IMR-90 (cell line): ENCODE results near the gene ST8SIA4.

ENCODE experiments used
- BHLHE40 ChIP-seq: fragments of 150-350 bp; IDR thresholded peaks from 2 replicates; pipeline ENCODE4 v1.6.1; 2016; ENCODE audit warnings: mild to moderate bottlenecking, low read depth, low read length
- CEBPB ChIP-seq: IDR thresholded peaks from 2 replicates; pipeline ENCODE4 v1.6.1; 2012; ENCODE audit warnings: low read depth, low read length, improper control_type of control experiment
- CHD1 ChIP-seq: IDR thresholded peaks from 2 replicates; pipeline ENCODE4 v1.6.1; 2012; ENCODE audit warnings: low read depth, low read length, improper control_type of control experiment
- CTCF ChIP-seq: conservative IDR thresholded peaks from 2 replicates; pipeline ENCODE4 v1.5.1; 2012; ENCODE audit warnings: mild to moderate bottlenecking, low read depth, low read length, improper control_type of control experiment
- MAFK ChIP-seq: IDR thresholded peaks from 2 replicates; pipeline ENCODE4 v1.6.1; 2012; ENCODE audit warnings: low read depth, low read length, improper control_type of control experiment
- MAZ ChIP-seq: IDR thresholded peaks from 2 replicates; pipeline ENCODE4 v1.6.1; 2012; ENCODE audit warnings: low read depth, mild to moderate bottlenecking, low read length, improper control_type of control experiment, moderate library complexity, borderline replicate concordance
- NFE2L2 ChIP-seq: fragments of 150-350 bp; IDR thresholded peaks from 2 replicates; pipeline ENCODE4 v1.6.1; 2016; ENCODE audit warnings: low read depth, mild to moderate bottlenecking, low read length
- POLR2A ChIP-seq: IDR thresholded peaks from 2 replicates; pipeline ENCODE4 v1.6.1; 2012; ENCODE audit warnings: mild to moderate bottlenecking, low read depth, low read length
- RAD21 ChIP-seq: IDR thresholded peaks from 2 replicates; pipeline ENCODE4 v1.6.1; 2012; ENCODE audit warnings: low read length, improper control_type of control experiment
- RCOR1 ChIP-seq: IDR thresholded peaks from 2 replicates; pipeline ENCODE4 v1.6.1; 2012; ENCODE audit warnings: mild to moderate bottlenecking, low read length, improper control_type of control experiment; ENCODE audit not compliant: insufficient replicate concordance
- RFX5 ChIP-seq: IDR thresholded peaks from 2 replicates; pipeline ENCODE4 v1.8.0; 2012; ENCODE audit warnings: low read depth, mild to moderate bottlenecking, low read length, moderate library complexity
- SMC3 ChIP-seq: fragments of 150-350 bp; IDR thresholded peaks from 2 replicates; pipeline ENCODE4 v1.6.1; 2016; ENCODE audit warnings: low read depth, mild to moderate bottlenecking, antibody characterized with exemption, low read length, moderate library complexity
- USF2 ChIP-seq: fragments of 150-350 bp; IDR thresholded peaks from 2 replicates; pipeline ENCODE4 v1.6.1; 2017; ENCODE audit warnings: mild to moderate bottlenecking, antibody characterized with exemption, low read length, low read depth

- no peak for TF ChIP-seq CTCF
- no peak for TF ChIP-seq USF2
- no peak for TF ChIP-seq BHLHE40
- no peak for TF ChIP-seq RCOR1
- no peak for TF ChIP-seq SMC3
- TF ChIP-seq MAZ: no peak
- TF ChIP-seq CHD1: no peak
- TF ChIP-seq POLR2A: no peak
- TF ChIP-seq RAD21: no peak
- TF ChIP-seq RFX5: no peak
- no peak for TF ChIP-seq CEBPB
- TF ChIP-seq NFE2L2: no peak
- no peak for TF ChIP-seq MAFK
These were observed 99.7 kb downstream of the ST8SIA4 start for GRCh38 chr5:100803397-100803796.
